ENCODE measurements around the gene NCAPH2. TPM values are rescaled to one million over a fixed set of nuclear protein-coding genes. Genes with fewer than 3 reads are reported as not detected.

NCAPH2 gene
- total RNA-seq, 1 donor = 27.5 TPM

DNA sequence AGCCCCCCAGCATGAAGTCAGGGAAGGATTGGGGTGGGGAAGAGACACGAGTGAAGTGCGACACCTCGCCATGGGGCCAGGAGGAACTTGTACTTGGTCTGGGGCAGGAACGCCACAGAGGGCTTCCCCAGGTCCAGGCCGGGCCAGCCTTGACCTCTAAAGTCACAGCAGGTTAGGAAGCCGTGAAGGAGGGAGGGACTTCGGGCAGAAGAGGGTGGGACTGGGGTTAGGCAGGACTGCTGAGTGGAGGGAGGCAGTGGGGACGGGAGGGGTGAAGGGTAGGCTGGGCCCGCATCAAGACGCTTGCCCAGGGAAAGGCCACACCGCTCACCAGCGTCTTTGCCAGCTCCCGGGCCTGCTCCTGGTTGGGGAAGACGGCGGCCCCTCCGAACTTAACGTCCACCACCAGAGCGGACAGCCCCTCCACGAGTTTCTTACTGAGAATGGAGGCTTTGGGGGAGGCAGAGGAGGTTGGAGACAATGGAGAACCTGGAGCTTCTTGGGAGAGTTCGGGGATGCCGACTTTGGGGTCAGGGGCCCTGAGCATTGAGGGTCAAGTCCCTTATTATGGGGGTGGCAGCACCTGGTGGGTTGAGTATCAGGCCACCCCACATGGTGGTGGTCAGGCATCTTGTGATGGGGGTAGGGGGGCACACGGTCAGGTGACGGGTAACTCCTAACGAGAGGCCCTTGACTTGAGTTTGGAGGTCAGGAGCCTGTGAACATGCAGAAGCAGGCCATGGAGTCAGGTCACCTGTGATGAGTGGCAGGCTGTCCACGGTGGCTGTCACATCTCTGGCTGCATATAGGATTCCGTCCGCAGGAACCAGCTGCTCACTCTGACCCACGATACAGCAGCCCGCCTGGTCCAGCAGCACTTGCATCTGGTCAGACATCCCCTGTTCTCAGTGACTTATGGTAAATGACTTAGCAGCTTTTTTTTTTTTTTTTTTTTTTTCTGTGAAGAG is 19.1 kb downstream of the NCAPH2 start:
- Histone ChIP-seq H3K4me2 (ENCODE audit: insufficient read depth, low read length) (peak overlapping the region; percentile 96), H3K27me3 (ENCODE audit: insufficient read depth, low read length) (no peaks in the 10 kb centered on the region), H3K9me3 (ENCODE audit: low read depth, low read length) (no peaks in the 10 kb centered on the region), H3K36me3 (ENCODE audit: insufficient read depth, low read length) (peaks cover 15% of the 10 kb centered on the region), H2AFZ (ENCODE audit: low read length) (peak overlapping the region; percentile 50), H4K20me1 (ENCODE audit: insufficient read depth, low read length) (peaks cover 29% of the 10 kb centered on the region), H3K79me2 (ENCODE audit: insufficient read depth, low read length) (peaks cover 28% of the 10 kb centered on the region), H3K4me3 (ENCODE audit: insufficient read depth, low read length) (peak overlapping the region; percentile 86), H3K4me1 (ENCODE audit: insufficient read depth, low read length) (peaks cover 29% of the 10 kb centered on the region), H3K27ac (ENCODE audit: low read depth, low read length) (no peak overlapping the region)
- peak; percentile 91 for DNase-seq (ENCODE audit: insufficient read length, low spot score, missing footprints)
- TF ChIP-seq, protein P1, sequence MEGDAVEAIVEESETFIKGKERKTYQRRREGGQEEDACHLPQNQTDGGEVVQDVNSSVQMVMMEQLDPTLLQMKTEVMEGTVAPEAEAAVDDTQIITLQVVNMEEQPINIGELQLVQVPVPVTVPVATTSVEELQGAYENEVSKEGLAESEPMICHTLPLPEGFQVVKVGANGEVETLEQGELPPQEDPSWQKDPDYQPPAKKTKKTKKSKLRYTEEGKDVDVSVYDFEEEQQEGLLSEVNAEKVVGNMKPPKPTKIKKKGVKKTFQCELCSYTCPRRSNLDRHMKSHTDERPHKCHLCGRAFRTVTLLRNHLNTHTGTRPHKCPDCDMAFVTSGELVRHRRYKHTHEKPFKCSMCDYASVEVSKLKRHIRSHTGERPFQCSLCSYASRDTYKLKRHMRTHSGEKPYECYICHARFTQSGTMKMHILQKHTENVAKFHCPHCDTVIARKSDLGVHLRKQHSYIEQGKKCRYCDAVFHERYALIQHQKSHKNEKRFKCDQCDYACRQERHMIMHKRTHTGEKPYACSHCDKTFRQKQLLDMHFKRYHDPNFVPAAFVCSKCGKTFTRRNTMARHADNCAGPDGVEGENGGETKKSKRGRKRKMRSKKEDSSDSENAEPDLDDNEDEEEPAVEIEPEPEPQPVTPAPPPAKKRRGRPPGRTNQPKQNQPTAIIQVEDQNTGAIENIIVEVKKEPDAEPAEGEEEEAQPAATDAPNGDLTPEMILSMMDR (IDR thresholded peaks at IDR 0.05; ENCODE audit: extremely low read depth, low read depth, low read length) = no peak

- no peak overlapping the region for H3K4me3 ChIP-seq (ENCODE audit: insufficient read depth, low read length)
- H3K4me2 ChIP-seq (ENCODE audit: insufficient read depth, low read length) = no peak overlapping the region
- no peaks in the 10 kb centered on the region for H3K9me3 ChIP-seq (ENCODE audit: low read depth, low read length)
- peak; percentile 86 for DNase-seq (ENCODE audit: insufficient read length, low spot score, missing footprints)
- TF ChIP-seq, protein P1 (IDR thresholded peaks at IDR 0.05; ENCODE audit: extremely low read depth, low read depth, low read length) = no peak
- peaks cover 24% of the 10 kb centered on the region for H4K20me1 ChIP-seq (ENCODE audit: insufficient read depth, low read length)
- H3K36me3 ChIP-seq (ENCODE audit: insufficient read depth, low read length) = peaks cover 8% of the 10 kb centered on the region
- no peak overlapping the region for H3K27ac ChIP-seq (ENCODE audit: low read depth, low read length)
- H3K4me1 ChIP-seq (ENCODE audit: insufficient read depth, low read length) = peaks cover 29% of the 10 kb centered on the region
- H3K27me3 ChIP-seq (ENCODE audit: insufficient read depth, low read length) = no peaks in the 10 kb centered on the region
- H2AFZ ChIP-seq (ENCODE audit: low read length) = no peak overlapping the region
- peaks cover 19% of the 10 kb centered on the region for H3K79me2 ChIP-seq (ENCODE audit: insufficient read depth, low read length)
These were observed 20.1 kb downstream of the NCAPH2 start for GRCh38 chr22:50527921-50528681.

DNA sequence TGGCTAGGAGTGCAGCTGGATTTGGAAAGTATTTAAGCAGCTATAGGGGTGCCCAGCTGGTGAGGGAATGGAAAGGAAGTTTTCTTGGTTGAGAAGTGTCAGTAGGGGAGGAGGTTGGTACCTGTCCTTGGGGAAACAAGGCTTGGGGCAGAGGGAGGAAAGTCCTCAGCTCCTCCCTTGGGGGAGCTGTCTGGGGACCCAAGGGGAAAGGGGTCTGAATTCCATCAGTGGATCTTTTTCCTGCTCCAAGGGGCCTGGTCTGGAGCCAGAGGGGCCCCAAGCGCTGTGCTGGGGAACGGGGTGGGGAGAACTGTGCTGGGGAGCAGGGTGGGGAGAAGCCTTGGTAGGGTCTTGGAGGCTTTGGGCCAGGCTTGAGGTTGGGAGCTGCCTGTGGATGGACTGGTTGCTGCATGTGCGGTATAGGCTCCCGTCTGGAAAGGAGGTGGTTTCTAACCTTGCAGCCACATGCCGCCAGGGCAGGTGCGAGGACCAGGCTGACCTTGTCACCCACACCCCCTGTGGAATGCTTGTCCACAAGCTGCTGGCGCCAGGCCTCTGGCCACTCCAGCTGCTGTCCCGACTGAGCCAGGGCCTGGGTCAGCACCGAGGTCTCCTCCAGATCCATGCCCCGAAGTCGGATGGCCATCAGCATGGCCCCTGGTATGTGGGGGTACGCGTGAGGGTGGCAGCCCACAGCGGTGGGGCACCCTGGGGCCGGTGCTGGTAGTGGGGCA is 20.8 kb downstream of the NCAPH2 start:
- Histone ChIP-seq H3K4me2 (ENCODE audit: insufficient read depth, low read length) (no peak overlapping the region), H2AFZ (ENCODE audit: low read length) (no peak overlapping the region), H4K20me1 (ENCODE audit: insufficient read depth, low read length) (peaks cover 17% of the 10 kb centered on the region), H3K27ac (ENCODE audit: low read depth, low read length) (no peak overlapping the region), H3K9me3 (ENCODE audit: low read depth, low read length) (no peaks in the 10 kb centered on the region), H3K79me2 (ENCODE audit: insufficient read depth, low read length) (peaks cover 11% of the 10 kb centered on the region), H3K4me3 (ENCODE audit: insufficient read depth, low read length) (peak overlapping the region; percentile 74), H3K4me1 (ENCODE audit: insufficient read depth, low read length) (peaks cover 31% of the 10 kb centered on the region), H3K27me3 (ENCODE audit: insufficient read depth, low read length) (no peaks in the 10 kb centered on the region), H3K36me3 (ENCODE audit: insufficient read depth, low read length) (peaks cover under 1% of the 10 kb centered on the region)
- peak; percentile 87 for DNase-seq (ENCODE audit: insufficient read length, low spot score, missing footprints)
- TF ChIP-seq, protein P1 (IDR thresholded peaks at IDR 0.05; ENCODE audit: extremely low read depth, low read depth, low read length) = no peak
